ENCODE data around the gene UBASH3B.

The UBASH3B gene

DNA sequence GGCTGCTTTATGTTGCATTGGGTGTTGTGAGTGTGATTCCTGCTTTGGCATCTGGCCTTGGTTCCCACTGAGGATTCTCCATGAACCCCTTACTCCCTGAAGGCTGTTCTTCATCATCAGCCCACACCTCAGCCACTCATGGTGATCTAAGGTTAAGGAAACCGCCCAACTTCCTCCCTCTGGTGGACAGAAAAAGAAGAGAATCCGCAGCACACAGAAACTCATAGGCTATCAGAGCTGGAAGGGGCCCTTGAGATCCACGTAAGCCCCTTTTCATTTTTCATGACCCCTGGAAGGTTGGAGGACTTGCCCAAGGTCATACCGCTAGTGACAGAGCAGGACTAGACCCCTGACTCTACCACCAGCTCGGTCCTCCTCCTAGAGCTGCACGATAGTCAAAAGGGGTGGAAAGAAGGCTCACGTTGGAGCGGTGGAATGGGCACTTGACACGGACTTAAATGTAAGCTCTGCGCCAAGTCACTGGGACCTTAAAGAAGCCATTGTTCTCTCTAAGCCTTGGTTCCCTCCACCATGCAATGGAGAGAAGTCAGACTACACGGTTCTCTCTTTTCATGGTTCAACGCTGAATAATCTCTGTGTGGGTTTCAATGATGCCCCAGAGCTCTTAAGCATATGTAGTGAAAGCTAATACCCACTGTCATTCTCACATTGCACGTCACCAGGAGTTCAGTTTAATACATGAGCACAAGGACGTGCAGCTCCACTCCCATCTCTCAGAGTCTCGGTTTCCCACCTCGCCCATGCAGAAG lies 99.2 kb downstream of the UBASH3B start:
- TF ChIP-seq, protein P1, sequence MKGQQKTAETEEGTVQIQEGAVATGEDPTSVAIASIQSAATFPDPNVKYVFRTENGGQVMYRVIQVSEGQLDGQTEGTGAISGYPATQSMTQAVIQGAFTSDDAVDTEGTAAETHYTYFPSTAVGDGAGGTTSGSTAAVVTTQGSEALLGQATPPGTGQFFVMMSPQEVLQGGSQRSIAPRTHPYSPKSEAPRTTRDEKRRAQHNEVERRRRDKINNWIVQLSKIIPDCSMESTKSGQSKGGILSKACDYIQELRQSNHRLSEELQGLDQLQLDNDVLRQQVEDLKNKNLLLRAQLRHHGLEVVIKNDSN (IDR thresholded peaks at IDR 0.05): no peak
- no peak for TF ChIP-seq TCF12 (IDR thresholded peaks at IDR 0.05; ENCODE audit: low read depth)
- no peak for TF ChIP-seq YY1 (IDR thresholded peaks at IDR 0.05; ENCODE audit: low read depth)
- TF ChIP-seq EP300 (IDR thresholded peaks at IDR 0.05; ENCODE audit: borderline replicate concordance): no peak
- no peak for TF ChIP-seq ZBTB7A (IDR thresholded peaks at IDR 0.05; ENCODE audit: low read depth)
- peak; percentile 42 for TF ChIP-seq RAD21 (IDR thresholded peaks at IDR 0.05; ENCODE audit: low read depth)

DNA sequence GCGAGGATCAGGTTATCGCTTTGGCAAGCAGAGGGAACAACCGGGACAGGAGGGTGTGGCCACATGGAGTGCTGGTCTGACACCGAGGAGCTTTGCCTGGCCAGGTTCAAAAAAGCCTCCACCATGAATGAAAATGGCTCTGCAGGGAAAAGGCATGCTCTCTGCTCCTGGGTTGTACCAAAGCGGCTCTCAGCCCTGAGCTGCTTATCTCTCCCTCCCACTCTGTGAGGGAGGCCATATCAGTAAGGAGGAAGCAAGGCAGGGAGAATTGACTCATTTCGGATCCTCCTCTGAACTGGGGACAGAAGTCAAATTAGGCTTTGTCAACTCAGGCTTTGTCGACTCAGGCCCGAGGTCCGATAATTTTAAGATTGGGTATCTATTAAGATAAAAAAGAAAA lies 99.9 kb downstream of the UBASH3B start:
- TF ChIP-seq TAF1 (IDR thresholded peaks at IDR 0.05; ENCODE audit: low read depth): no peak
- TF ChIP-seq CEBPB (IDR thresholded peaks at IDR 0.05): no peak
- TF ChIP-seq YY1 (IDR thresholded peaks at IDR 0.05; ENCODE audit: low read depth): no peak
- no peak for TF ChIP-seq CREB1 (IDR thresholded peaks at IDR 0.05; ENCODE audit: low read depth)
- no peak for TF ChIP-seq TCF12 (IDR thresholded peaks at IDR 0.05; ENCODE audit: low read depth)
- TF ChIP-seq, protein P2, sequence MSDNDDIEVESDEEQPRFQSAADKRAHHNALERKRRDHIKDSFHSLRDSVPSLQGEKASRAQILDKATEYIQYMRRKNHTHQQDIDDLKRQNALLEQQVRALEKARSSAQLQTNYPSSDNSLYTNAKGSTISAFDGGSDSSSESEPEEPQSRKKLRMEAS (IDR thresholded peaks at IDR 0.05): no peak
- no peak for TF ChIP-seq ZBTB7A (IDR thresholded peaks at IDR 0.05; ENCODE audit: low read depth)
- no peak for TF ChIP-seq EP300 (IDR thresholded peaks at IDR 0.05; ENCODE audit: borderline replicate concordance)
- no peak for TF ChIP-seq TEAD4 (IDR thresholded peaks at IDR 0.05)
- TF ChIP-seq FOXM1 (IDR thresholded peaks at IDR 0.05; ENCODE audit: borderline replicate concordance, low read depth): no peak
- TF ChIP-seq EGR1 (IDR thresholded peaks at IDR 0.05): no peak
- no peak for TF ChIP-seq NFIC (IDR thresholded peaks at IDR 0.05)
- TF ChIP-seq, protein P3, sequence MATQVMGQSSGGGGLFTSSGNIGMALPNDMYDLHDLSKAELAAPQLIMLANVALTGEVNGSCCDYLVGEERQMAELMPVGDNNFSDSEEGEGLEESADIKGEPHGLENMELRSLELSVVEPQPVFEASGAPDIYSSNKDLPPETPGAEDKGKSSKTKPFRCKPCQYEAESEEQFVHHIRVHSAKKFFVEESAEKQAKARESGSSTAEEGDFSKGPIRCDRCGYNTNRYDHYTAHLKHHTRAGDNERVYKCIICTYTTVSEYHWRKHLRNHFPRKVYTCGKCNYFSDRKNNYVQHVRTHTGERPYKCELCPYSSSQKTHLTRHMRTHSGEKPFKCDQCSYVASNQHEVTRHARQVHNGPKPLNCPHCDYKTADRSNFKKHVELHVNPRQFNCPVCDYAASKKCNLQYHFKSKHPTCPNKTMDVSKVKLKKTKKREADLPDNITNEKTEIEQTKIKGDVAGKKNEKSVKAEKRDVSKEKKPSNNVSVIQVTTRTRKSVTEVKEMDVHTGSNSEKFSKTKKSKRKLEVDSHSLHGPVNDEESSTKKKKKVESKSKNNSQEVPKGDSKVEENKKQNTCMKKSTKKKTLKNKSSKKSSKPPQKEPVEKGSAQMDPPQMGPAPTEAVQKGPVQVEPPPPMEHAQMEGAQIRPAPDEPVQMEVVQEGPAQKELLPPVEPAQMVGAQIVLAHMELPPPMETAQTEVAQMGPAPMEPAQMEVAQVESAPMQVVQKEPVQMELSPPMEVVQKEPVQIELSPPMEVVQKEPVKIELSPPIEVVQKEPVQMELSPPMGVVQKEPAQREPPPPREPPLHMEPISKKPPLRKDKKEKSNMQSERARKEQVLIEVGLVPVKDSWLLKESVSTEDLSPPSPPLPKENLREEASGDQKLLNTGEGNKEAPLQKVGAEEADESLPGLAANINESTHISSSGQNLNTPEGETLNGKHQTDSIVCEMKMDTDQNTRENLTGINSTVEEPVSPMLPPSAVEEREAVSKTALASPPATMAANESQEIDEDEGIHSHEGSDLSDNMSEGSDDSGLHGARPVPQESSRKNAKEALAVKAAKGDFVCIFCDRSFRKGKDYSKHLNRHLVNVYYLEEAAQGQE (IDR thresholded peaks at IDR 0.05; ENCODE audit: low read depth): no peak
- TF ChIP-seq RAD21 (IDR thresholded peaks at IDR 0.05; ENCODE audit: low read depth): no peak
- TF ChIP-seq, protein P1 (IDR thresholded peaks at IDR 0.05): no peak

DNA sequence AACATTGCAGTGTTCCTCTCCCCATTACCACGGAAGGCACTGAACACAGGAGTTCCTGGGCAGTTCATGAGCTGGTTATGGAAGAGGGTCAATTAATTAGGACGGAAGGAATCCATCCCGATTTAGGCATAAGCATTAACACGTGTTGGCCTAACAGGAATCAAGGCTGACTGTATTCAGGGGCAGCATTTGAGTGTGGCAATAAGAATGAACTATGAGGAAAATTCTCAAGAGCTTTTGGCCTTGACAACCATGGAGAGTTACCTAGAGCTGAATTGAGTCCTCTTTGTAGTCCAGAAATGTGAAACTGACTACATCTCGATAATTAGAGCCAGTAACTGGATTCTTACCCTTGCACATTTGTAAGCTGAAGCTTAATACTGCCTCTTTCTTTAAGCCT lies 100.4 kb downstream of the UBASH3B start:
- TF ChIP-seq CEBPB (IDR thresholded peaks at IDR 0.05): no peak
- TF ChIP-seq EGR1 (IDR thresholded peaks at IDR 0.05): no peak
- no peak for TF ChIP-seq CREB1 (IDR thresholded peaks at IDR 0.05; ENCODE audit: low read depth)
- TF ChIP-seq, protein P3 (IDR thresholded peaks at IDR 0.05; ENCODE audit: low read depth): no peak
- no peak for TF ChIP-seq YY1 (IDR thresholded peaks at IDR 0.05; ENCODE audit: low read depth)
- TF ChIP-seq, protein P2 (IDR thresholded peaks at IDR 0.05): no peak
- TF ChIP-seq FOXM1 (IDR thresholded peaks at IDR 0.05; ENCODE audit: borderline replicate concordance, low read depth): no peak
- TF ChIP-seq, protein P1 (IDR thresholded peaks at IDR 0.05): no peak
- no peak for TF ChIP-seq TAF1 (IDR thresholded peaks at IDR 0.05; ENCODE audit: low read depth)
- no peak for TF ChIP-seq EP300 (IDR thresholded peaks at IDR 0.05; ENCODE audit: borderline replicate concordance)
- TF ChIP-seq TCF12 (IDR thresholded peaks at IDR 0.05; ENCODE audit: low read depth): no peak
- no peak for TF ChIP-seq RAD21 (IDR thresholded peaks at IDR 0.05; ENCODE audit: low read depth)
- TF ChIP-seq NFIC (IDR thresholded peaks at IDR 0.05): no peak
- TF ChIP-seq TEAD4 (IDR thresholded peaks at IDR 0.05): no peak

DNA sequence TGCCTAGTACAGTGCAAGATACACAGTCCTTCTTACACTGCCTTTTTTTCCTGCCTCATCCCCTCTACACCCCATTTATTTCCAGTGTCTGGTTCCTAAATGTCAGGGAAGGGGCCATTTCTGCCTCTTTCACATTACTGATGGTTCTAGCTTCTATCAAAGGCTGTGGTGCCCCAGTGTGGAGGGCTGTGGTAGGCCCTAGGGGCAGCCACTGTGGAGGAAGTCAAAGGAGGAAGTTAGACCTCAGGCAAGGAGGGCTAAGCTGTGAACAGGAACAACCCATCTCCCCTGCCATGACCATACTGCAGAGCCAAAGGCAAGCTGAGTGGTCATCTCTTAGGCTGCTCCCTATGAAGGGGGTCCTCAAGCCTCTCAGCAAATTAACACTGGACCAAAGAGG lies 100.9 kb downstream of the UBASH3B start:
- TF ChIP-seq ZBTB7A (IDR thresholded peaks at IDR 0.05; ENCODE audit: low read depth): no peak
- TF ChIP-seq TEAD4 (IDR thresholded peaks at IDR 0.05): no peak
- TF ChIP-seq YY1 (IDR thresholded peaks at IDR 0.05; ENCODE audit: low read depth): no peak
- TF ChIP-seq RAD21 (IDR thresholded peaks at IDR 0.05; ENCODE audit: low read depth): no peak
- TF ChIP-seq EP300 (IDR thresholded peaks at IDR 0.05; ENCODE audit: borderline replicate concordance): no peak
- TF ChIP-seq TCF12 (IDR thresholded peaks at IDR 0.05; ENCODE audit: low read depth): no peak

DNA sequence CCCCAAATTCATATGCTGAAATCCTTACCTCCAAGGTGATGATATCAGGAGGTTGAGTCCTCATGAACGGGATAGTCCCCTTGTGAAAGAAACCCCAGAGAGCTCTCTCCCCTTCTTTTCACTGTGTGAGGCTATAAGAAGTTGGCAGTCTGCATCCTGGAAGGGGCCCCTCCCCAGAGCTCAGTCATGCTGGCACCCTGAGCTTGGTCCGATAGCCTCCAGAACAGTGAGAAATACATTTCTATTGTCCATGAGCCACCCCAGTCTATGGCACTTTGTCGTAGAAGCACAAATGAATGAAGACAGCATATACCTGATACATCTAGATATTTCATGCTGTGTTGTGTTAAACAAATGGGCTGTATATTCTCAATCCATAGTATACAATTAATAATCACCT lies 101.7 kb downstream of the UBASH3B start:
- TF ChIP-seq, protein P2 (IDR thresholded peaks at IDR 0.05): no peak
- TF ChIP-seq FOXM1 (IDR thresholded peaks at IDR 0.05; ENCODE audit: borderline replicate concordance, low read depth): no peak
- TF ChIP-seq RAD21 (IDR thresholded peaks at IDR 0.05; ENCODE audit: low read depth): no peak
- no peak for TF ChIP-seq TAF1 (IDR thresholded peaks at IDR 0.05; ENCODE audit: low read depth)
- no peak for TF ChIP-seq ZBTB7A (IDR thresholded peaks at IDR 0.05; ENCODE audit: low read depth)
- TF ChIP-seq NFIC (IDR thresholded peaks at IDR 0.05): no peak
- no peak for TF ChIP-seq EGR1 (IDR thresholded peaks at IDR 0.05)
- TF ChIP-seq CREB1 (IDR thresholded peaks at IDR 0.05; ENCODE audit: low read depth): no peak
- no peak for TF ChIP-seq EP300 (IDR thresholded peaks at IDR 0.05; ENCODE audit: borderline replicate concordance)
- TF ChIP-seq YY1 (IDR thresholded peaks at IDR 0.05; ENCODE audit: low read depth): no peak
- no peak for TF ChIP-seq TCF12 (IDR thresholded peaks at IDR 0.05; ENCODE audit: low read depth)
- TF ChIP-seq, protein P1 (IDR thresholded peaks at IDR 0.05): no peak
- TF ChIP-seq, protein P3 (IDR thresholded peaks at IDR 0.05; ENCODE audit: low read depth): no peak
- TF ChIP-seq TEAD4 (IDR thresholded peaks at IDR 0.05): no peak
- no peak for TF ChIP-seq CEBPB (IDR thresholded peaks at IDR 0.05)
